ENCODE results near the gene SCD5. TPM values are rescaled to one million over a fixed set of nuclear protein-coding genes. Genes with fewer than 3 reads are reported as not detected.

The SCD5 gene
- total RNA-seq, 6 experiments from 2014 or later = 0.62 to 1.4 (median 0.96) TPM

GRCh38 chr4:82754513-82755165 lies 44.0 kb downstream of the SCD5 start:
- no peaks in the 10 kb centered on the region for H3K9me3 ChIP-seq
- DNase-seq (no peak), ATAC-seq (no peak)
- TF ChIP-seq POLR2A (IDR thresholded peaks at IDR 0.05) (no peak), CTCF (IDR thresholded peaks at IDR 0.05) (no peak)
- 73% methylated on average over 6 of the region's 6 CpGs for WGBS (ENCODE audit: insufficient coverage, low coverage, low lambda C conversion rate, missing lambda C conversion rate)
- H3K27ac ChIP-seq = no peak overlapping the region
- intact Hi-C loops (cut with DNase I) = no loop called here
- no peaks in the 10 kb centered on the region for H3K4me1 ChIP-seq
- H3K36me3 ChIP-seq = no peaks in the 10 kb centered on the region
- H3K27me3 ChIP-seq = no peaks in the 10 kb centered on the region
- no peak overlapping the region for H3K4me3 ChIP-seq

GRCh38 chr4:82753725-82754410 lies 44.7 kb downstream of the SCD5 start:
- no peak for DNase-seq
- Histone ChIP-seq H3K9me3 (no peaks in the 10 kb centered on the region), H3K27me3 (no peaks in the 10 kb centered on the region), H3K4me3 (no peak overlapping the region), H3K4me1 (no peaks in the 10 kb centered on the region), H3K36me3 (no peaks in the 10 kb centered on the region), H3K27ac (no peak overlapping the region)
- ATAC-seq = no peak
- 52% methylated on average over 8 of the region's 8 CpGs for WGBS (ENCODE audit: insufficient coverage, low coverage, low lambda C conversion rate, missing lambda C conversion rate)
- intact Hi-C loops (cut with DNase I) = no loop called here
- no peak for TF ChIP-seq CTCF (IDR thresholded peaks at IDR 0.05)
- TF ChIP-seq POLR2A (IDR thresholded peaks at IDR 0.05) = no peak

- Histone ChIP-seq H3K36me3 (no peaks in the 10 kb centered on the region), H3K27ac (no peak overlapping the region), H3K4me3 (no peak overlapping the region), H3K9me3 (no peaks in the 10 kb centered on the region), H3K4me1 (no peaks in the 10 kb centered on the region), H3K27me3 (no peaks in the 10 kb centered on the region)
- 86% methylated on average over 1 of the region's 4 CpGs for WGBS (ENCODE audit: insufficient coverage, low coverage, low lambda C conversion rate, missing lambda C conversion rate)
- intact Hi-C loops (cut with DNase I) = no loop called here
- DNase-seq (no peak), ATAC-seq (no peak)
- TF ChIP-seq POLR2A (IDR thresholded peaks at IDR 0.05) (no peak), CTCF (IDR thresholded peaks at IDR 0.05) (no peak)
Observed at GRCh38 chr4:82753238-82753637, 45.4 kb downstream of the SCD5 start.

GRCh38 chr4:82748810-82749470 lies 49.7 kb downstream of the SCD5 start:
- no peaks in the 10 kb centered on the region for H3K36me3 ChIP-seq
- H3K4me1 ChIP-seq = no peaks in the 10 kb centered on the region
- H3K27ac ChIP-seq = no peak overlapping the region
- intact Hi-C loops (cut with DNase I) = loop anchor here in 1 of 2 donors (10.0 kb wide), 1 partner anchor 284 kb away; no protein-coding TSS in a partner anchor
- ATAC-seq (no peak), DNase-seq (peak in 1 of 3 donors; percentile 12)
- TF ChIP-seq POLR2A (IDR thresholded peaks at IDR 0.05) (no peak), CTCF (IDR thresholded peaks at IDR 0.05) (no peak)
- no peaks in the 10 kb centered on the region for H3K9me3 ChIP-seq
- H3K4me3 ChIP-seq = no peak overlapping the region
- H3K27me3 ChIP-seq = no peaks in the 10 kb centered on the region
- 75% methylated on average over 6 of the region's 6 CpGs for WGBS (ENCODE audit: insufficient coverage, low coverage, low lambda C conversion rate, missing lambda C conversion rate)

Data from right lobe of liver (tissue), 6 donors.